Measurements from ENCODE around the gene F9.
"Not testable (repeated sequence)": the region's sequence is repeated elsewhere in the genome, so short reads cannot be mapped to it uniquely, and the experiment has no call there.

The F9 gene

DNA sequence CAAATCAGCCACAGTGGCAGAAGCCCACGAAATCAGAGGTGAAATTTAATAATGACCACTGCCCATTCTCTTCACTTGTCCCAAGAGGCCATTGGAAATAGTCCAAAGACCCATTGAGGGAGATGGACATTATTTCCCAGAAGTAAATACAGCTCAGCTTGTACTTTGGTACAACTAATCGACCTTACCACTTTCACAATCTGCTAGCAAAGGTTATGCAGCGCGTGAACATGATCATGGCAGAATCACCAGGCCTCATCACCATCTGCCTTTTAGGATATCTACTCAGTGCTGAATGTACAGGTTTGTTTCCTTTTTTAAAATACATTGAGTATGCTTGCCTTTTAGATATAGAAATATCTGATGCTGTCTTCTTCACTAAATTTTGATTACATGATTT is at the start of gene F9:
TSS of gene F9 (plus strand) at position 190 of the 400 bp plus-strand sequence. CDS start at position 216, 26 bp downstream.
- DNase-seq = no peak

DNA sequence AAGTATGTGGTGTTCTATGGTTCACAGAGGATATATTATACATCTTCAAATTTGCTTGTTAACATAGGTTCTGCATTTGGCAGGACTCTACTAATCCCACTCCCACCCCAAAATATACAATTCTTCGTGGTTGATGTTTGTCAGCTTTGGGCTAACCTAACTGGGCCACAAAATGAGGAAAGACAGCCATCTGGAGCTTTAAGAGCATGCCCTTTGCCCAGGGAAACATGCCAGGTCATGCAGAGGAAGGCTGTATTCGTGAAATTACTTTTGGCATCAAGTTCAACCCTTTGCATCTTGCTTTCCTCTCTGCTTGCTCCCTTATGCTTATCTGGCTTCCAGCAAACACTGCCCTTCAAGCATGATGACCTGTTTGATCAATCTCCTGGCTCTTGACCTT is 46.8 kb upstream of the F9 start:
- DNase-seq = no peak

DNA sequence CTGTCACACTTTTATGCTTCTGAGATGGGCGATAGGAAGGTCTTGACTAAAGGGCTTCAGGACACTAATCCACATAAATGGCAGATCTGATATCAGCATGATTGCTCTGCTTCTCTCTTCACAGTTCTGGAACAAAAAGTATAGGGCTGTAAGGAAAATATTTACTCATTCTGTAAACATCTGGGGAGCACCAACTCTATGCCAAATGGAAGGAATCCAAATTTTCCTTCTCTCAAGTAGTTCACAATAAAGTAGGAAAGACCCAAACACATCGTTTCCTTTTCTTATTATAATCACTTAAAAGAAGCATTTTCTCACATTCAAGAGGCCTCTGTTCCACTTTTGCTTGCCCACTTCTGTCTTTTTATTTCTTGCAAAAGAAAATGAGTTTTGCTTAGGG is 45.9 kb upstream of the F9 start:
- DNase-seq = no peak

DNA sequence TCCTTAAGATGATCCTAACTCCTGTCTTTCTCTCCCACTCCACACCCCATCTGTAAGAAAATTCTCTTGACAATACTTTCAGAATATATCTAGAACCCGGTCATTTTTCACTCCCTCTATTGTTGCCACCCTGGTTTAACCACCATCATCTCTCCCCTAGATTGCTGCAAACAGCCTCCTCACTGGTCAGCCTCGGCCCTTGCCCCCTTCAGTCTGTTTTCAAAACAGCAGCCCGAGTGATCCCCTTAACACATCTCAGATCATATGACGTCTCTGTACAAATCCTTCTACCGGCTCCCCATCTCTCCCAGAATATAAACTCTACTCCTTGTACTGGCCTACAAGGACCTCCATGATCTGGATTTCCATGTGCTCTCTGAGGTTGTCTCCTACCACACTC is 35.2 kb upstream of the F9 start:
- DNase-seq = no peak

DNA sequence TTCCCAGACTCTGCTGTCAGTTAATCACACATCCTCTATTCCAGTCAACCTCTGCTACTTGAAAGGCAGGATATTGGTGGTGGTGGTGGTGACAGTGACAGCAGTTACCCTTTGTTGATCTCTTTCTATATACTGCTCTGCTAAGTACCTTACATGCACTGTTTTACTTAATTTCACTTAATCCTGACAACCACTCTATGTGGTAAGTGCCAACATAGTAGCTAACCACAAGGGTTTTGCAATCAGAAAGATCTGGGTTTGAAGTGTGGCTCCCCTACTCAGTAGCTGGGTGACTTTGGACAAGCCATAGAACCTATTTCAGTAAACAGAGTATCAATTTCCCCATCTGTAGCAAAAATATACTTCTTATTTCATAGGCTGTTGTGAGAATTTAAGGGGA is 24.2 kb upstream of the F9 start:
- no peak for DNase-seq

DNA sequence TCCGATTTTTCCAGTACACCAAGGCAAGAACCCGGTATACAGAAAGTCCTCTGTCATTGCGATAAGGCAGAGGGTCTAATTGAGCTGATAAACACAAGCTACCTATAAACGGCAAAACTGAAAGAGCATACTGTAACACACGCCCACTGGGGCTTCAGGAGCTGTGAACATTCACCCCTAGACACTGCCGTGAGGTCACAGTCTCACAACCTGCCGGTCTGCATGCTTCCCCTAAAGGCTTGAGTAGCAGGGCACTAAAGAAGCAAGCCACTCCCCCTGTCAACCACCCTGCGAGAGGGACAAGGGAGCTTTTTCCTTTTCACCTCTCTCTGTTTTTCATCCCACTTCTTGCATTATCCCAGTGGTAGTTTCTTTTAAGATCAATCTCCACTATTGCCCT is 22.4 kb upstream of the F9 start:
- no peak for DNase-seq

DNA sequence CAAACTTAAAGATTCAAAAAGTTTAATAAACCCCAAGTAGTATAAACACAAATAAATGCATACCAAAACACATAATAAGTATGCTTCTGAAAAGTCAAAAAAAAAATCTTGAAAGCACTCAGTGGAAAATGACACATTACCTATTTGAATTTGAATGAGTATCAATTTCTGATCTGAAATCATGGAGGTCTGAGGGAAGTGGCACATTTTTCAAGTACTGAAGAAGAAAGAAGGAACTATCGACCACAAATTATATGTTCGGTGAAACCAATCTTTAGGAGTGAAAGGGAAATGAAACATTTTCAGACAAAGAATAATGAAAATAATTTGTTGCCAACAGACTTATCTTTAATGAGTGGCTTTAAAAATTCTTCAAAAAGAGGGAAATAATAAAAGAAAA is 12.1 kb upstream of the F9 start:
- no peak for DNase-seq

DNA sequence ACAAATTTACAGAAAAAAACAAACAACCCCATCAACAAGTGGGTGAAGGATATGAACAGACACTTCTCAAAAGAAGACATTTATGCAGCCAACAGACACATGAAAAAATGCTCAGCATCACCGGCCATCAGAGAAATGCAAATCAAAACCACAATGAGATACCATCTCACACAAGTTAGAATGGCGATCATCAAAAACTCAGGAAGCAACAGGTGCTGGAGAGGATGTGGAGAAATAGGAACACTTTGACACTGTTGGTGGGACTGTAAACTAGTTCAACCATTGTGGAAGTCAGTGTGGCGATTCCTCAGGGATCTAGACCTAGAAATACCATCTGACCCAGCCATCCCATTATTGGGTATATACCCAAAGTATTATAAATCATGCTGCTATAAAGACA is 1.7 kb upstream of the F9 start:
- DNase-seq = not testable (repeated sequence)

DNA sequence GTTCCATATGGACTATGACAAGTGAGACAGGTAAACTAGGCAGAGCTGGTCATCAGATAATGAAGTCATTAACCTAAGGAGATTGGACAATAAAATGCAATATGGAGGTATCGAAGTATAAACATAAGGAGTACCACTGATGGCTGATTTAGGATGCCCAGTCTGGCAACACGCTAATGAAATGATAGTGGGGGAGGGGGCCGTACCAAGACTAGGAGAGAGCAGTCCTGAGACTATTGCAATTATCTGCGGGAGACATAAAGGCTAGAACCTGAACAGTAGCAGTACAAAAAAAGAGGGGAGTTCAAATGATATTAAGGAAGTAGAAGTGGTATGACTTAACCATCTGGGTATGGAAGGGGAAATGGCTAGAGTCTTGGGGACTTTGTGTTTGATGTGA is 2.3 kb downstream of the F9 start:
- DNase-seq = no peak

DNA sequence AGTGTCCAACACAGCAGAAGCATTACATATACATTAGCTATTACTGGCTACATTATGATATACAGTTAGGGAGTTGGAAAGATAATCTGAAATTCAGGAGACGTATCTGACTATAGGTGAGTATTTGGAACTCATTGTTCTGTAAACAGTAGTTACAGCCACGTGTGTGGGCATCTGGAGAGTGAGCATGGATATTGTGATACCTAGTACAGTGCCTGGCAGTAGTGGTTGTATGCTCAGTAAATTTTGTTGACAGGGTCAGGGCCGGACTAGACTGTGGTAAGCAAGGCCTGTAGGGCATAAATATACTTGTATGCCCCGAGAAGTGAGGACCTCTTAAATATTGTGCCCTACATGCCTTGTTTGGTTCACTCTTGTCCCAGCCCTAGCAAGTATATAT is 2.9 kb downstream of the F9 start:
- no peak for DNase-seq

DNA sequence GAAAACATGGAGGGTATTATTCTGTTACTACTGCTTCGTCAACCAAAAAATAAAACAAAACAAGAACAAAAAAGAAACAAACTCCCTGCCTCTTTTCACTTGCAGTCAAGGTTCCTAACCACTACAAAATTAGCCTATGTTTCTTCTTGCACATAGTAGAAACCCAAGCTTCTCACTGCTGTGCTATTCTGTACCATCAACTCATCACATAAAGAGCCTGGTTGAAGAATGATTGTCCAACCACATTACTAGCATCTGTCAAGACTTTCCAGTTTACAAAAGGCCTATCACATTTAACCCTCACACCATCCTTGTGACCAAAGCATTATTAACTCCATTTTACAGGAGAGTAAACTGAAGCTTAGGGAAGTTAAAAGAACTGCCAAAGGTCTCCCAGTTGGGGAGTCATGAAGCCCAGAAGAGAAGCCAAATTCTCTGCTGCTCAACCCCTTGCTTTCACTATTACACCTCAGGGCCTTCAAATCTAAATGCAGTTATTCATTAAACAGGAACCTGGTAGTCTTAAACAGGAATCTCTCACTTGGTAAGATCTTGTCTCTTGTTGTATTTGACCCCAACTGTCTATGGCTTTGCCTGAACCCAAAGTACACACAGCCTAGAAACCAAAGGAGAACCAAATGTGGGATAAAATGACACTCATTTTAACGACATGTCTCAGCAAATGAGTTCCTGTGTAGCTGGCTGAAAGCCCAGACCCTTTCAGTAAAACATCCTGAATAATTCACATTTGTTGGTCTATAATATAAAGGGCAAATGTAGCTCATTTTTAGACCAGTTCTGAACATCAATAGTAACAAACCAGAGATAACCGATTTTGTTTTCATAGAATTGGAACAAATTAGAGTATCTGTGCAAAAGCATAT is 8.6 kb downstream of the F9 start:
- no peak for DNase-seq

DNA sequence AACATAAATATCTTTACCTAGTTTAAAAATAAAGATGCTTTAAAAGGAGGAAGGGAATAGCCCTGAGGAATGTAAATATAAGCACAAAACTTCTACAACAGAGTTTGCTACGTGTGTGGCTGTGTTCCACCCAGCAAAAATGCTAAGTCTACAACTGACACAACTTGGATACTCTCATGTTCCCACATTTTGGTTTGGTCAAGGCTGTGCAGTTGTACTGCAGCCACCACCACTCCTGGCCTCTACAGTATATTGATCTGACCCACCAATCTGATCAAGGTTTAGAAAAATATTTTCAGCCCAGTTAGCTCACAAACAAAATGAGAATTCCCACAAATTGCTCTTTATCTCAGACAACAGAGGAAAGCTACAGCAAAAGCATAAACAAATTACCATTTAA is 12.1 kb downstream of the F9 start:
- DNase-seq = no peak

DNA sequence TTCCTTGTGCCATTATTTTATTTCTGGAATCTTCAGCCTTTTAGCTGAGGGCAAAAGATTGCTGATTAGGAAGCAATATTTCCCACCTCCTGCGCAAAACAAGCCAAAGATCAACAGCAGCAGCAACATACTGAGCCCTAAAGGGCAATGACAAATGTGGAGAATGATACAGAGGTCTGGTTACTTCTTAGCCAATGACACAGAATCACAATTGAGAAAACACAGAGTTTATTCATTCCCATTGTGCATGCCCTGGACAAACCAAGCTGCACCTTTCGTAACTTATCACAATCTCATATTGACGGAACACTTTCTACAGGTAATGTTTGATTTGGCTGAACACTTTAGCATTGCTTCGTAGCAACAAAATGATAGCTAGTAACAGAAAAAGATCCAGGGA is 13.4 kb downstream of the F9 start:
- no peak for DNase-seq

DNA sequence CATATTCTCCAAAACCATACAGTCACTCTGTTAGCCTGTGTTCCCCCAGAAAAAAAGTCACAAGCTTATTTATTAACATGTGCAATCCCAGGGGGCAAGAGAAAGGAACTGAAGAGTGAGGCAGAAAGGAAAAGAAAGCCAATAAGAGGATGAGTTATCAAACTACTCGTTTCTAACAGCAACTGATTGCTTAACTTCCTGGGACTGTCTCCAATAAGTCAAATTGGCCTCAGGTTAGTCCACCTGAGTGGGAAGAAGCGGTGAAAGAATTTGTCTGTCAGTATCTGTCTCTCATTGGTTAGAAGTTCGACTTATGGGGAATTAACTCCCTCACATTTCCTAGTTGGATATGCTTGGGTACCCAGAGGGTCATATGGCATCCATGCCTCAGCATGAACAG is 14.1 kb downstream of the F9 start:
- DNase-seq = no peak

DNA sequence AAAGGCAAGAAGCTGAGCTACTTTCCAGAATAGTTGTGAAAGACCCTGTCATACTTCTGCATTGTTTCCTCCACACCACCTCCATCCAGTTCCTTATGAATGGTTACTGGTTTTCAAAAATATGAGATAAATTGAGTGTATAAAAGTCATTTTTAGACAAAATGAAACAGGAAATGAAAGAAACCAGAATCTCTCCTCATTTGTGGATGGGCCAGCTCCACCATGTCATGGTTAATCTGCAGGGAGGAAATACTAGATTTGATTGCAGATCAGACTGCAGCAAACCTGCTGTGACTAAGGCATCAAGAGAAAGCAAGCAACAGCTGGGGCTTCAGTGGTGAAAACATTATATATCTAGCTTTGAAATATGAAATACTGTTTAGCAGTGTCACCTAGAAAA is 23.8 kb downstream of the F9 start:
- no peak for DNase-seq

DNA sequence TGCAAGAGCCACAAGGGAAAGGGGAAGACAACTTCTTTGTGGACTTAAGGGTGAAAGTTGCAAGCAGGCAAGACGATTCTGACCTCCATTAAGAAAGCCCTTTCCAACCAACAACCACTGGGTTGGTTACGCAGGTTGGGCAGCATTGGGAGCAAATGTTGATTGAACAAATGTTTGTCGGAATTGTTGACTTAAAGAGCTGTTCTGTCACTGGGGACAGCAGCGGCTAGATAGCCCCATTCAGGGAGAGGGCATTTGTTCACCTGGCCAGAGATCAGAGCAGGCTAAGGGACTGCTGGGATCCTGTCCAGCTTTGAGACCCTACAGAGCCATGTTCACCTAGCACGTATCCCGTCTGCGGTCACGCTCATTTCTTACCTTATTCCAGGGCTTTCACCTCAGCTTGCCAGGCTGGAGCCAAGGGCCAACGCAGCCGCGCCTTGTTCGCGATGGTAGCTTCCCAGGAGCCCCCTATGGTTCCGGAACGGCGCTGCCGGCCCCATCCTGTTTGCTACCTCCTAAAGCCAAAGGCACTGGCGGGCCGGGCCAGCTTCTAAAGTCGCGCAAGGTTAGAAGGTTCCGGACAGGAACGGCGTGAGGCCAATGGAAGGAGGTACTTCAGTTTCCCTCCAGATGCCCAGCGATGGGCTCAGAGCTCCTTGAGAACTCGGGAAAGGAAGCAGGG is 24.6 kb downstream of the F9 start:
- no peak for DNase-seq

DNA sequence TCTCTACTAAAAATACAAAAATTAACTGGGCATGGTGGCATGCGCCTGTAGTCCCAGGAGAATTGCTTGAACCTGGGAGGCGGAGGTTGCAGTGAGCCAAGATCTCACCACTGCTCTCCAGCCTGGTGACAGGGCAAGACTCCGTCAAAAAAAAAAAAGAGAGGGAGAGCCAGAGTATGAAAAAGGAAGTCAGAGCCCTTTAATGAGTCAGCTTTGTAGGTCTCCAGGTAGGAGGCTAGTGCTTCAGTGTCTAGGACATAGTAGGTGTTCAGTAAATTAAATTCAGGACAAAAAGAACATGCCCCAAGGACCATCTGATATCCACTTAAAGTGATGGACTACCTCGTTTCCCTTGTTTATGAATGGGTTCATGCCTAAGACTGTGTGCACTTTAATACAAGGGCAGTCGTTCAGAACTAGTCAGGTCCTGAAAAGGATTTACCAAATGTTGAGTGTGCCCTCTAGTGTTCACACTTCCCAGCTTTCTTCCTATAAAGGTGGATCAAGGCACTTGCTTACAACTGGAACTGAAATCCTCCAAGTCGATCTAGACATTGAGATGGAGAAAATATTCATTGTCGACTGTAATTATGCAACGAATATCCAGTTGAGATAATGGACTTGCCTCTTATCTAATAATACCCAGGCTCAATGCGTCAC is 29.0 kb downstream of the F9 start:
- DNase-seq = peak; percentile 25

DNA sequence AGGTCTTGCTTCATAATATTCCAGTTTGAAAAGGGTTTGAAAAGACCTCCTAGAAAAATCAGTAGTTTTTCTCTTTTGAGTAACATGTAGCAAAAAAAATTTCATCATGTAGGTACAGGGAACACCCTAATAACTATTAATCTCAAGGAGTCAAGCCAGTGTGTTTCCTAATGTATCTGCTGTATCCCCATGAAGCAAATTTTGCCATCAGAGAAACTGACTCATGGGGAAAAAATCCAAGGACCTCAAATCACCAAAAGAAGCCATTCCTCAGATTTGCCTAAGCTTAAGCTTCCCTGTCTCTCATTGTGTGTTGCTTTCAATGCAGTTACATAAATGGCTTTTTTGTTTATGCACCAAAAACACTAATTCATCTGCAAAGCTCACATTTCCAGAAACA is 29.7 kb downstream of the F9 start:
- no peak for DNase-seq

DNA sequence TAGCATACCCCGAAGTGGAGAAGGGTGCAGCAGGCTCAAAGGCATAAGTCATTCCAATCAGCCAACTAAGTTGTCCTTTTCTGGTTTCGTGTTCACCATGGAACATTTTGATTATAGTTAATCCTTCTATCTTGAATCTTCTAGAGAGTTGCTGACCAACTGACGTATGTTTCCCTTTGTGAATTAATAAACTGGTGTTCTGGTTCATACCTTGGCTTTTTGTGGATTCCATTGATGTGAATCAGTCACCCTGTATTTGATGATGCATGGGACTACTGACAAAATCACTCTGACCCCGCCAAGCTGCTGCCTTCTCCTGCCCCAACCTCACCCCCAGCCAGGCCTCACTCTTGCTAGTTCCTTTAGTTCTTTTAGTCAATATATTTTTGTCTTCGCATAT is 32.7 kb downstream of the F9 start:
- no peak for DNase-seq

DNA sequence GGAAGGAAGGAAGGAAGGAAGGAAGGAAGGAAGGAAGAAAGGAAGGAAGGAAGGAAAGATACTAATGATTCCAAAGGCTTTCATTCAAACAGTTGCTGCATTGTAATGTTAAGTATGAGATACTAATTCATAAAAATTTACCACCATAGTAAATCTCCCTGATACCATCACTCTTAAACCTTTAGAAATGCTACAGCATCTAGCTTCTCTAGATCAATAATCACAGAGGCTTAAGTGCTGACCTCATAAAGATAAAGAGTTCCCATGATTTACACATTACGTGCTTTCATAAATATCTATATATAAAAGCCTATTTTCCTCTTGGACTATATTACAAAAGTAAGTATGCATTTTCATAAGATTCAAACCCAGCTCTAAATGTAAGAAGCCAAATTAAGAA is 36.4 kb downstream of the F9 start:
- DNase-seq = no peak

DNA sequence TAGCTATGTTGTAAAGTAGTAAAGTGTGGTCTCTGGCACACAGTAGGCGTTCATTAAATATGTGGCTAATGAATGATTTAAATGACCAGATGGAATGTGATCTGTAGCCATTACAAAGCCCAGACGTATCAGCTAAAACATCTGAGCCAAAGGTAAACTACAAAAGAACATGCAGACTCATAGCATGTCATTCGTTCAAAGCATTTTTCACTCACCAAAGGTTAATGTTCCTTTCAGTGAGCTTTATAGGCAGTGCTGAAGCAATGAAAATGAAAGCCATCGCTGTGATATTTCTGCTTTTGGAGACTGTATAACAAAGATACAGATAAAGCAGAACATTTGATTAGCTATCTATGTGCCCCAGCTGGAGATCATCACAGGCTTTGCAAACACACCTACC is 50.5 kb downstream of the F9 start:
- DNase-seq = no peak

DNA sequence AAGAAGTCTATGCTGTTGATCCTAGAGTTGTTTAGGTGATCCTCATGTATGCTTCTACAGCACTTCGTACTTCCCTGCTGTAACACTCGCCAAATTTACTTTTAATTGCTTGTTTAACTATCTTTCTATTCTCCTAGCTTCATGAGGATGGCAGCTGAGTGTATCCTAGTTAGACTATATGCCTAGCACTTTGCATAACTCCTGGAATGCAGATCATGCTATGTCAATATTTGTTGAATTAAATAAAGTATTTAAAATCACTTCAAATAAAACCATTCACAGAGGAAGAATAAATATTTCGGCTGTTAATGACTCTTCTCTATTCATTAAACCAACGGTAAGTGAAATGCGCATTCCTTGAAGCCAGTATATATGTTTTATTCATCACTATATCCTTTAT is 55.1 kb downstream of the F9 start:
- DNase-seq = no peak

DNA sequence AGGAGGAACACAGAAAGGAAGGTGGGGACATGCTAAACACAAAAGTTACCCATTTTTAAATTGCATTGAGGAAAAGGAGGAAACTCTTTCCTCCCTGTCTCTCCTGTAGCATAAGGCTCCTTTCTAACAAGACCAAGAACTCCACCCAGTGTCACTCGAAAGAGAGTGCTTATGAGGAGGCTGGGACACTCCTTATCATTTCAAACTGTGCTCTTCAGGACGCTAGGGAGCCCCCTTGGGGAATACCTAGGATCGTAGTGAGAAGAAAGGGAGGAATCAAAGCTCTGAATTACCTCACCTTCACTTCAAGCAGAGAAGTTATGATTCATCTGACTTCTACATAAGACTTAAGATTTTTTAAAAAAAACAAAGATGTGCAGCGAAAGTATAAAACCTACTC is 65.5 kb downstream of the F9 start:
- no peak for DNase-seq

DNA sequence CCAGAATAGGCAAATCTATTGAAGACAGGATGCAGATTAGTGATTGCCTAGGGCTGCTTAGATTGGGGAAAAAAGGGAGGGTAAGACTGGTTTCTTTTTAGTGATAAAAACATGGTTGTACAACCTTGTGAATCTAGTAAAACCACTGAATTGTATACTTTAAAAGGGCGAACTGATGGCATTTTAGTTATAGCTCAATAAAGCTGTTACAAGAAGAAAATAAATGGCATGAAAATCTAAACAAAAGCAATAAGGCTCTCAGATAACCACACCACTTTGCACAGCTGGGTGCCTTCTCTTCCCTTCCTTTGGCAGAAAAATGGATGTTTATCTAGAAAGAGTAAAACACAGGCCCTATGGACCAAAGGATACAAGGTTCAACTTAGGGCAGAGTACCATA is 69.6 kb downstream of the F9 start:
- DNase-seq = no peak
